ENCODE measurements around the gene IGF2BP2. TPM values are rescaled to one million over a fixed set of nuclear protein-coding genes. Genes with fewer than 3 reads are reported as not detected.
A peak's percentile ranks its signal among the peaks of the same experiment; 100 is the strongest.
"Not testable (repeated sequence)": the region's sequence is repeated elsewhere in the genome, so short reads cannot be mapped to it uniquely, and the experiment has no call there.

IGF2BP2 gene
- polyA plus RNA-seq, 3 donors = 94.1 to 123 (median 122) TPM

GRCh38 chr3:185717121-185717520 lies 107.7 kb downstream of the IGF2BP2 start:
- no peak for DNase-seq

- peak; percentile 52 for DNase-seq
Observed at GRCh38 chr3:185716436-185717108, 108.3 kb downstream of the IGF2BP2 start.

- DNase-seq = no peak
Observed at GRCh38 chr3:185715091-185715490, 109.8 kb downstream of the IGF2BP2 start.

- DNase-seq = no peak
Observed at GRCh38 chr3:185714085-185714484, 110.8 kb downstream of the IGF2BP2 start.

GRCh38 chr3:185713015-185713414 lies 111.8 kb downstream of the IGF2BP2 start:
- no peak for DNase-seq

GRCh38 chr3:185712337-185712736 lies 112.5 kb downstream of the IGF2BP2 start:
- no peak for DNase-seq

GRCh38 chr3:185711255-185711870 lies 113.5 kb downstream of the IGF2BP2 start:
- no peak for DNase-seq

- no peak for DNase-seq
Observed at GRCh38 chr3:185709251-185709955, 115.4 kb downstream of the IGF2BP2 start.

- DNase-seq = no peak
Observed at GRCh38 chr3:185708392-185708791, 116.5 kb downstream of the IGF2BP2 start.

GRCh38 chr3:185705498-185705897 lies 119.3 kb downstream of the IGF2BP2 start:
- no peak for DNase-seq

GRCh38 chr3:185702262-185703225 lies 122.3 kb downstream of the IGF2BP2 start:
- DNase-seq = no peak

GRCh38 chr3:185701611-185702261 lies 123.1 kb downstream of the IGF2BP2 start:
- DNase-seq = no peak

GRCh38 chr3:185699927-185700326 lies 124.9 kb downstream of the IGF2BP2 start:
- DNase-seq = no peak

GRCh38 chr3:185697228-185697627 lies 127.6 kb downstream of the IGF2BP2 start:
- DNase-seq = not testable (repeated sequence)

- no peak for DNase-seq
Observed at GRCh38 chr3:185696039-185696438, 128.8 kb downstream of the IGF2BP2 start.

- DNase-seq = no peak
Observed at GRCh38 chr3:185693985-185694653, 130.7 kb downstream of the IGF2BP2 start.

- no peak for DNase-seq
Observed at GRCh38 chr3:185691622-185692021, 133.2 kb downstream of the IGF2BP2 start.

GRCh38 chr3:185687271-185687878 lies 137.5 kb downstream of the IGF2BP2 start:
- no peak for DNase-seq

GRCh38 chr3:185685231-185686035 lies 139.4 kb downstream of the IGF2BP2 start:
- DNase-seq = no peak
